Activated naive CD4-positive, alpha-beta T cell treated with anti-CD3 and anti-CD28 coated beads, Interleukin-2, amount 10 ng/mL, durations not matched to agents 7 days and 5 days (primary cell): ENCODE data around the gene PRPSAP1.
"Not testable (repeated sequence)": the region's sequence is repeated elsewhere in the genome, so short reads cannot be mapped to it uniquely, and the experiment has no call there.

Source experiments
- CTCF ChIA-PET: fragments of 350-600 bp; sonication (Branson Sonifier 250); formaldehyde crosslinking; loops from one replicate; lab custom pipeline; 2021; ENCODE audit warnings: antibody characterized with exemption; lab: Charles Lee
- DNase-seq: peaks from one replicate; pipeline ENCODE4 v3.0.0-alpha.2; 2020
- H3K27ac Mint-ChIP-seq: one replicate; pipeline ENCODE4 v1.8.0; 2021; ENCODE audit warnings: mild to moderate bottlenecking, moderate library complexity, mixed read lengths
- H3K27me3 Mint-ChIP-seq: one replicate; pipeline ENCODE4 v1.8.0; 2021; ENCODE audit warnings: mild to moderate bottlenecking, mixed read lengths
- H3K36me3 Mint-ChIP-seq: one replicate; pipeline ENCODE4 v1.8.0; 2021; ENCODE audit warnings: mixed read lengths
- H3K4me1 Mint-ChIP-seq: one replicate; pipeline ENCODE4 v1.8.0; 2021; ENCODE audit warnings: mixed read lengths
- H3K4me3 Mint-ChIP-seq: one replicate; pipeline ENCODE4 v1.8.0; 2021; ENCODE audit warnings: mild to moderate bottlenecking, moderate library complexity, mixed read lengths
- H3K9me3 Mint-ChIP-seq: one replicate; pipeline ENCODE4 v1.8.0; 2021; ENCODE audit warnings: mixed read lengths

The PRPSAP1 gene

GRCh38 chr17:76359776-76360175, 6.1 kb upstream of the PRPSAP1 start:
- H3K27me3 Mint-ChIP-seq, result peaks cover 46% of the 10 kb centered on the region
- CTCF ChIA-PET, result interaction anchor here (0.8 kb wide), 1 partner anchor 38 kb away, joined by 3 read pairs; no protein-coding TSS in a partner anchor
- H3K36me3 Mint-ChIP-seq, H3K9me3 Mint-ChIP-seq, DNase-seq, H3K4me3 Mint-ChIP-seq, H3K27ac Mint-ChIP-seq, H3K4me1 Mint-ChIP-seq: not testable (repeated sequence)

GRCh38 chr17:76359375-76359774, 5.7 kb upstream of the PRPSAP1 start:
- Mint-ChIP-seq H3K4me1 (peaks cover 11% of the 10 kb centered on the region), H3K27me3 (peaks cover 46% of the 10 kb centered on the region), H3K27ac (no peak overlapping the region), H3K9me3 (no peaks in the 10 kb centered on the region), H3K36me3 (no peaks in the 10 kb centered on the region), H3K4me3 (no peak overlapping the region)
- no peak for DNase-seq
- CTCF ChIA-PET, result no interaction called here

- Mint-ChIP-seq H3K4me3 (no peak overlapping the region), H3K9me3 (no peaks in the 10 kb centered on the region), H3K27ac (no peak overlapping the region), H3K4me1 (peaks cover 19% of the 10 kb centered on the region), H3K27me3 (peaks cover 46% of the 10 kb centered on the region), H3K36me3 (peaks cover 2% of the 10 kb centered on the region)
- CTCF ChIA-PET, result interaction anchor here (1.3 kb wide), 1 partner anchor 28 kb away, joined by 6 read pairs; no protein-coding TSS in a partner anchor
- DNase-seq, result no peak
Observed at GRCh38 chr17:76357597-76358158, 4.0 kb upstream of the PRPSAP1 start.

- H3K36me3 Mint-ChIP-seq, result peaks cover 4% of the 10 kb centered on the region
- no peaks in the 10 kb centered on the region for H3K9me3 Mint-ChIP-seq
- CTCF ChIA-PET, result interaction anchor here (1.3 kb wide), 1 partner anchor 29 kb away, joined by 6 read pairs; no protein-coding TSS in a partner anchor
- H3K4me1 Mint-ChIP-seq, result peaks cover 24% of the 10 kb centered on the region
- no peak overlapping the region for H3K4me3 Mint-ChIP-seq
- no peak overlapping the region for H3K27ac Mint-ChIP-seq
- DNase-seq, result no peak
- peaks cover 41% of the 10 kb centered on the region for H3K27me3 Mint-ChIP-seq
Observed at GRCh38 chr17:76356803-76357456, 3.2 kb upstream of the PRPSAP1 start.

GRCh38 chr17:76354747-76355310, 1.1 kb upstream of the PRPSAP1 start:
- CTCF ChIA-PET, result interaction anchor here (1.0 to 1.5 kb wide), 2 partner anchors 31 to 42 kb away, joined by 4 read pairs; no protein-coding TSS in a partner anchor

GRCh38 chr17:76354317-76354729, 607 bp upstream of the PRPSAP1 start:
- DNase-seq, result no peak
- Mint-ChIP-seq H3K36me3 (peaks cover 9% of the 10 kb centered on the region), H3K27me3 (peaks cover 23% of the 10 kb centered on the region), H3K4me3 (peak overlapping the region; percentile 87), H3K4me1 (peaks cover 33% of the 10 kb centered on the region), H3K27ac (peak overlapping the region; percentile 97), H3K9me3 (no peaks in the 10 kb centered on the region)
- CTCF ChIA-PET, result interaction anchor here (1.1 to 2.9 kb wide), 3 partner anchors 31 to 74 kb away, joined by 3 to 23 read pairs (median 8); partner anchors contain the start of gene SPHK1

More at GRCh38 chr17:76354747-76355310, 1.1 kb upstream of the PRPSAP1 start:
- Mint-ChIP-seq H3K27me3 (peaks cover 26% of the 10 kb centered on the region), H3K9me3 (no peaks in the 10 kb centered on the region), H3K4me1 (peaks cover 33% of the 10 kb centered on the region), H3K36me3 (peaks cover 9% of the 10 kb centered on the region), H3K27ac (peak overlapping the region; percentile 97), H3K4me3 (peak overlapping the region; percentile 87)
- no peak for DNase-seq

- Mint-ChIP-seq H3K4me1 (peaks cover 33% of the 10 kb centered on the region), H3K4me3 (peak overlapping the region; percentile 87), H3K36me3 (peaks cover 9% of the 10 kb centered on the region), H3K27me3 (peaks cover 20% of the 10 kb centered on the region), H3K27ac (peak overlapping the region; percentile 97), H3K9me3 (no peaks in the 10 kb centered on the region)
- CTCF ChIA-PET, result interaction anchor here (1.1 to 2.9 kb wide), 4 partner anchors 17 to 491 kb away, joined by 4 to 23 read pairs (median 7); partner anchors contain the start of gene SPHK1
- peak; percentile 61 for DNase-seq
Observed at GRCh38 chr17:76353004-76353598, 615 bp downstream of the PRPSAP1 start.

- Mint-ChIP-seq H3K27me3 (peaks cover 9% of the 10 kb centered on the region), H3K4me3 (peak overlapping the region; percentile 87), H3K4me1 (peaks cover 29% of the 10 kb centered on the region), H3K9me3 (no peaks in the 10 kb centered on the region), H3K36me3 (peaks cover 17% of the 10 kb centered on the region), H3K27ac (no peak overlapping the region)
- CTCF ChIA-PET, result interaction anchor here (1.0 to 2.9 kb wide), 5 partner anchors 19 to 490 kb away, joined by 3 to 23 read pairs (median 6); partner anchors contain the start of gene SPHK1
- no peak for DNase-seq
Observed at GRCh38 chr17:76351526-76352071, 2.1 kb downstream of the PRPSAP1 start.

GRCh38 chr17:76350463-76350862, 3.3 kb downstream of the PRPSAP1 start:
- no peak overlapping the region for H3K27ac Mint-ChIP-seq
- peaks cover 26% of the 10 kb centered on the region for H3K36me3 Mint-ChIP-seq
- CTCF ChIA-PET, result no interaction called here
- peaks cover 4% of the 10 kb centered on the region for H3K27me3 Mint-ChIP-seq
- peaks cover 29% of the 10 kb centered on the region for H3K4me1 Mint-ChIP-seq
- no peak overlapping the region for H3K4me3 Mint-ChIP-seq
- H3K9me3 Mint-ChIP-seq, result no peaks in the 10 kb centered on the region
- DNase-seq, result no peak

GRCh38 chr17:76346936-76347335, 6.8 kb downstream of the PRPSAP1 start:
- peaks cover 34% of the 10 kb centered on the region for H3K36me3 Mint-ChIP-seq
- DNase-seq, H3K4me1 Mint-ChIP-seq, CTCF ChIA-PET, H3K9me3 Mint-ChIP-seq, H3K27me3 Mint-ChIP-seq, H3K4me3 Mint-ChIP-seq, H3K27ac Mint-ChIP-seq: not testable (repeated sequence)

GRCh38 chr17:76345377-76345974, 8.2 kb downstream of the PRPSAP1 start:
- no peaks in the 10 kb centered on the region for H3K27me3 Mint-ChIP-seq
- H3K4me1 Mint-ChIP-seq, result peaks cover 2% of the 10 kb centered on the region
- H3K36me3 Mint-ChIP-seq, result peaks cover 34% of the 10 kb centered on the region
- H3K9me3 Mint-ChIP-seq, result no peaks in the 10 kb centered on the region
- no peak for DNase-seq
- CTCF ChIA-PET, result interaction anchor here (0.7 kb wide), 1 partner anchor 18 kb away, joined by 3 read pairs; no protein-coding TSS in a partner anchor
- no peak overlapping the region for H3K27ac Mint-ChIP-seq
- no peak overlapping the region for H3K4me3 Mint-ChIP-seq

GRCh38 chr17:76343106-76343505, 10.6 kb downstream of the PRPSAP1 start:
- H3K4me3 Mint-ChIP-seq, result no peak overlapping the region
- CTCF ChIA-PET, result no interaction called here
- no peak for DNase-seq
- no peaks in the 10 kb centered on the region for H3K9me3 Mint-ChIP-seq
- no peaks in the 10 kb centered on the region for H3K4me1 Mint-ChIP-seq
- H3K27ac Mint-ChIP-seq, result no peak overlapping the region
- H3K27me3 Mint-ChIP-seq, result no peaks in the 10 kb centered on the region
- H3K36me3 Mint-ChIP-seq, result peaks cover 39% of the 10 kb centered on the region

GRCh38 chr17:76341301-76341700, 12.4 kb downstream of the PRPSAP1 start:
- no peak overlapping the region for H3K4me3 Mint-ChIP-seq

More at GRCh38 chr17:76341301-76341700, 12.4 kb downstream of the PRPSAP1 start:
- DNase-seq, result no peak
- H3K27me3 Mint-ChIP-seq, result no peaks in the 10 kb centered on the region
- CTCF ChIA-PET, result no interaction called here
- no peaks in the 10 kb centered on the region for H3K9me3 Mint-ChIP-seq
- peaks cover 27% of the 10 kb centered on the region for H3K36me3 Mint-ChIP-seq
- H3K4me1 Mint-ChIP-seq, result peaks cover 4% of the 10 kb centered on the region
- H3K27ac Mint-ChIP-seq, result no peak overlapping the region
